ENCODE results near the gene TRUB2. TPM values are rescaled to one million over a fixed set of nuclear protein-coding genes. Genes with fewer than 3 reads are reported as not detected.
A peak's percentile ranks its signal among the peaks of the same experiment; 100 is the strongest.

Gene TRUB2
- total and polyA plus RNA-seq, 2 of the 13 experiments (the other 11 are each of a cell fraction or from before 2014, with no cell fraction given): 22.3 to 41.2 TPM

DNA sequence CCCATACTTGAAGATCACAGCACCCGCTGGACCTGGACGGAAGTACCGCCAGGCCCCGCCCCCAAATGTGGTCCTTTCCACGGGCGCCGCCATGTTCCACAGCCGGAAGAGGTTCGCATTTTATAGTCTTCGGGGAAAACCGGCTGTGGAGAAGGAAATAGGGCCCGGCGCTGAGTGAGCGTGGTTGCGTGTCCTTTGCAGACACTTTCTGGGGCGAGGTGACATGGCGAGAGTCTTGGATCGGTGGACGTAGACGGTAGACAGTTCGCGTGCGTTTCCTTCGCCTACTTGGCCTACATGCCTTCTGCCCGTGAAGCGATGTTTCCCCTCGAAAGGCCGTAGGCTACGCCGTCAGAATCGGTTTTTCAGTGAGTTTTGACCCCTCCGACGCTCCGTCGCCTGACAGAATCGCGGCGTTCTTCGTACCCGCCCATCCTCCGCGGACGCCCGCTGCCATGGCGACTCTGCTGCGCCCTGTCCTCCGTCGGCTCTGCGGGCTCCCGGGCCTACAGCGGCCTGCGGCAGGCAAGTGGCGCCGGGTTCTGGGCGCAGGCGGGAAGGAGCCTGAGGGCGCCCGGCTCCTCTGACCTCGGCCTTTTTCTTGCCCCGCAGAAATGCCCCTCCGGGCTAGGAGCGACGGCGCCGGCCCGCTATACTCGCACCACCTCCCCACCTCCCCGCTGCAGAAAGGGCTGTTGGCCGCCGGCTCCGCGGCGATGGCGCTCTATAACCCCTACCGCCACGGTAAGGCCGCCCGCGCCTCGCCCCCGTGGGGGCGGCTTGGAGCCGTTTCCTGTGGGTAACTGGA, at the start of gene TRUB2, which contains the start of gene COQ4 (continued):
- TF ChIP-seq, protein P1, sequence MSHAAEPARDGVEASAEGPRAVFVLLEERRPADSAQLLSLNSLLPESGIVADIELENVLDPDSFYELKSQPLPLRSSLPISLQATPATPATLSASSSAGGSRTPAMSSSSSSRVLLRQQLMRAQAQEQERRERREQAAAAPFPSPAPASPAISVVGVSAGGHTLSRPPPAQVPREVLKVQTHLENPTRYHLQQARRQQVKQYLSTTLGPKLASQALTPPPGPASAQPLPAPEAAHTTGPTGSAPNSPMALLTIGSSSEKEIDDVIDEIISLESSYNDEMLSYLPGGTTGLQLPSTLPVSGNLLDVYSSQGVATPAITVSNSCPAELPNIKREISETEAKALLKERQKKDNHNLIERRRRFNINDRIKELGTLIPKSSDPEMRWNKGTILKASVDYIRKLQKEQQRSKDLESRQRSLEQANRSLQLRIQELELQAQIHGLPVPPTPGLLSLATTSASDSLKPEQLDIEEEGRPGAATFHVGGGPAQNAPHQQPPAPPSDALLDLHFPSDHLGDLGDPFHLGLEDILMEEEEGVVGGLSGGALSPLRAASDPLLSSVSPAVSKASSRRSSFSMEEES (CRISPR knock-in tag; IDR thresholded peaks at IDR 0.05): 0 out of 2 replicates have a peak, but pooled peaks have one; percentile 17
- TF ChIP-seq SALL1 (CRISPR knock-in tag; IDR thresholded peaks at IDR 0.05) (peak; percentile 88), ZNF687 (CRISPR knock-in tag; IDR thresholded peaks at IDR 0.05) (peak; percentile 92), TGIF2 (CRISPR knock-in tag; IDR thresholded peaks at IDR 0.05) (no peak; the same call in 1 of the 2 replicates), TOE1 (CRISPR knock-in tag; IDR thresholded peaks at IDR 0.05) (no peak; the same call in 1 of the 2 replicates), ZNF251 (CRISPR knock-in tag; IDR thresholded peaks at IDR 0.05) (no peak), SNAPC4 (CRISPR knock-in tag; IDR thresholded peaks at IDR 0.05) (no peak), ZNF646 (CRISPR knock-in tag; IDR thresholded peaks at IDR 0.05) (peak; percentile 33; the same call in 1 of the 2 replicates)
- TF ChIP-seq, protein P2, sequence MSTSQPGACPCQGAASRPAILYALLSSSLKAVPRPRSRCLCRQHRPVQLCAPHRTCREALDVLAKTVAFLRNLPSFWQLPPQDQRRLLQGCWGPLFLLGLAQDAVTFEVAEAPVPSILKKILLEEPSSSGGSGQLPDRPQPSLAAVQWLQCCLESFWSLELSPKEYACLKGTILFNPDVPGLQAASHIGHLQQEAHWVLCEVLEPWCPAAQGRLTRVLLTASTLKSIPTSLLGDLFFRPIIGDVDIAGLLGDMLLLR (CRISPR knock-in tag; IDR thresholded peaks at IDR 0.05): peak; percentile 75
